ENCODE results near the gene RICTOR. TPM values are rescaled to one million over a fixed set of nuclear protein-coding genes. Genes with fewer than 3 reads are reported as not detected.

The RICTOR gene
- total and polyA plus RNA-seq, 2 donors (not counting 3 experiments of a cell fraction or from before 2014, with no cell fraction given) = 9.2 to 38.0 TPM

- Histone ChIP-seq H3K27me3 (ENCODE audit: control insufficient read depth in 2 of 2, insufficient read depth in 2 of 2, low read length in 2 of 2) (no peaks in the 10 kb centered on the region), H3K9me1 (replicated peaks; ENCODE audit: control insufficient read depth, extremely low read depth, insufficient read depth, low read length) (no peaks in the 10 kb centered on the region), H3K27ac (ENCODE audit: insufficient read depth, low read depth, low read length) (no peak overlapping the region), H3K4me3 (replicated peaks in 1 of 3; ENCODE audit: insufficient read depth in 1 of 3, low read depth in 1 of 3, low read length in 3 of 3) (no peak overlapping the region), H4K20me1 (replicated peaks; ENCODE audit: control insufficient read depth, extremely low read depth, insufficient read depth, low read length) (no peaks in the 10 kb centered on the region), H3K9me3 (replicated peaks; ENCODE audit: control insufficient read depth, insufficient read depth, low read length) (no peaks in the 10 kb centered on the region), H3K9ac (replicated peaks; ENCODE audit: extremely low read depth, insufficient read depth, low read length) (no peak overlapping the region), H3K79me2 (ENCODE audit: control insufficient read depth, insufficient read depth, low read length) (peaks cover 4% of the 10 kb centered on the region), H3K4me2 (ENCODE audit: insufficient read depth, low read length) (no peak overlapping the region), H2AFZ (ENCODE audit: low read depth, low read length) (no peak overlapping the region), H3K36me3 (ENCODE audit: control insufficient read depth in 2 of 2, extremely low read depth in 1 of 2, insufficient read depth in 2 of 2, low read length in 2 of 2) (peaks cover 0 to 5% of the 10 kb centered on the region in 2 experiments), H3K4me1 (ENCODE audit: control insufficient read depth, extremely low read depth, insufficient read depth, low read length) (no peaks in the 10 kb centered on the region)
- DNase-seq (ENCODE audit: low read depth, low spot score) = no peak
- intact Hi-C loops (cut with micrococcal nuclease) (no loop called here), dilution Hi-C loops (cut with MboI; ENCODE audit: extremely low pct_ligation_motif_present, low sequenced_read_pairs) (no loop called here)
- ChIA-PET CTCF (interaction anchor here (0.8 kb wide), 1 partner anchor 63 kb away, joined by 4 read pairs; no protein-coding TSS in a partner anchor), POLR2A (no interaction called here)
- no peak for FAIRE-seq
- TF ChIP-seq MYC (IDR thresholded peaks at IDR 0.05; ENCODE audit: low read depth, low read length) (no peak), POLR2A (IDR thresholded peaks at IDR 0.05; ENCODE audit: low read depth, low read length) (no peak), CTCF (IDR thresholded peaks at IDR 0.05; ENCODE audit: extremely low read depth in 1 of 2, insufficient read depth in 1 of 2, low read depth in 1 of 2, low read length in 2 of 2) (no peak), MAX (IDR thresholded peaks at IDR 0.05; ENCODE audit: insufficient read depth, insufficient read length) (no peak), FOS (IDR thresholded peaks at IDR 0.05; ENCODE audit: borderline replicate concordance, insufficient read depth, low read length) (no peak), JUN (IDR thresholded peaks at IDR 0.05; ENCODE audit: borderline replicate concordance, insufficient read depth, insufficient read length, low read depth) (no peak)
- BruUV-seq (replicated peaks) = no TSS peak
Observed at GRCh38 chr5:39017504-39017903, 56.7 kb downstream of the RICTOR start.
